Skeletal muscle tissue (tissue), 4 donors: ENCODE measurements around the gene MB. TPM values are rescaled to one million over a fixed set of nuclear protein-coding genes. Genes with fewer than 3 reads are reported as not detected.

Source experiments
- H3K27ac ChIP-seq: one replicate; pipeline ENCODE4 v1.7.0; 2013; ENCODE audit warnings: mild to moderate bottlenecking, low read depth, low read length, inconsistent platforms
- H3K27me3 ChIP-seq, 3 donors: one replicate each; pipeline ENCODE4 v1.7.0; 2013; ENCODE audit warnings: low read length in 3 of 3; ENCODE audit not compliant: control insufficient read depth in 3 of 3, insufficient read depth in 3 of 3
- H3K36me3 ChIP-seq, 3 donors: one replicate each; pipeline ENCODE4 v1.7.0; 2013; ENCODE audit warnings: low read length in 3 of 3; ENCODE audit not compliant: control insufficient read depth in 3 of 3, insufficient read depth in 3 of 3
- H3K4me1 ChIP-seq, 3 donors: one replicate each; pipeline ENCODE4 v1.7.0; 2013; ENCODE audit warnings: low read length in 3 of 3, mild to moderate bottlenecking in 3 of 3; ENCODE audit not compliant: control insufficient read depth in 3 of 3, insufficient read depth in 3 of 3
- H3K4me3 ChIP-seq, 3 donors: one replicate each; pipeline ENCODE4 v1.7.0; 2013; ENCODE audit warnings: low read length in 3 of 3
- H3K9ac ChIP-seq, 3 donors: one replicate each; pipeline ENCODE4 v1.7.0; 2013; ENCODE audit warnings: low read length in 3 of 3, mild to moderate bottlenecking in 3 of 3, moderate library complexity in 2 of 3, low read depth in 1 of 3
- H3K9me3 ChIP-seq, 3 donors: one replicate each; pipeline ENCODE4 v1.7.0; 2013; ENCODE audit warnings: low read length in 3 of 3; ENCODE audit not compliant: control insufficient read depth in 3 of 3
- total RNA-seq: library from RNA; depleted of rRNA; stranded (reverse); fragments of >200 nt; gene quantifications from one replicate; pipeline ENCODE4 v1.2.3, GENCODE V29; 2014
- donor health status: Osteomylitis.

The MB gene
- total RNA-seq, 1 donor from 2014 or later, result 84.5 TPM

- peaks cover 22 to 81% (median 52%) of the 10 kb centered on the region in 3 donors for H3K4me1 ChIP-seq
- no peak overlapping the region for H3K4me3 ChIP-seq
- H3K9ac ChIP-seq, result peak overlapping the region in 1 of 3 donors; percentile 8
- no peaks in the 10 kb centered on the region for H3K27me3 ChIP-seq
- peaks cover 0 to 6% (median 0%) of the 10 kb centered on the region in 3 donors for H3K36me3 ChIP-seq
- peak overlapping the region; percentile 67 for H3K27ac ChIP-seq
- no peaks in the 10 kb centered on the region for H3K9me3 ChIP-seq
These were observed 16.7 kb downstream of the MB start for GRCh38 chr22:35600476-35600875.

- Histone ChIP-seq H3K27ac (peak overlapping the region; percentile 67), H3K4me3 (no peak overlapping the region), H3K9ac (peak overlapping the region in 1 of 3 donors; percentile 17), H3K4me1 (peaks cover 22 to 80% (median 52%) of the 10 kb centered on the region in 3 donors), H3K36me3 (peaks cover 0 to 6% (median 0%) of the 10 kb centered on the region in 3 donors), H3K27me3 (no peaks in the 10 kb centered on the region), H3K9me3 (no peaks in the 10 kb centered on the region)
These were observed 17.8 kb downstream of the MB start for GRCh38 chr22:35599364-35599763.

DNA sequence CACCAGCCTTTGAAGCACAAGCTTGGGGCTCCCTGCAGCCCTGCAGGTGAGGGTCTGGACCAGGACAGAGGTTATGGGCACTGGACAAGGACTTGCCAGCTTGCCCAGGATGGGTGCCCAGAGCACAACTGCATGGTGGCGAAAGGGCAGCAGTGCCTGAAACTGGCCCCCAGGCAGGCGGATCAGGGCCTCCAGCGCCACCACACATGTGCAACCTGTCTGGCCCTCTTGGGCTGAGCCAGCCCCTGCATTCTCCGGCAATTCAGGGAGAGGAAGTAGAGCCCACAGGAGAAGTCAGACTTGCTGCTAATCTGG is 18.8 kb downstream of the MB start:
- peak overlapping the region; percentile 2 to 73 (median 14) for H3K9ac ChIP-seq
- peaks cover 30 to 90% (median 62%) of the 10 kb centered on the region in 3 donors for H3K4me1 ChIP-seq
- H3K27ac ChIP-seq, result peak overlapping the region; percentile 67

GRCh38 chr22:35597692-35598395 is 19.3 kb downstream of the MB start:
- Histone ChIP-seq H3K9ac (peak overlapping the region in 2 of 3 donors; percentile 19 to 73), H3K4me3 (no peak overlapping the region), H3K36me3 (peaks cover 0 to 6% (median 0%) of the 10 kb centered on the region in 3 donors), H3K27me3 (no peaks in the 10 kb centered on the region), H3K9me3 (no peaks in the 10 kb centered on the region), H3K27ac (peak overlapping the region; percentile 67), H3K4me1 (peaks cover 35 to 91% (median 64%) of the 10 kb centered on the region in 3 donors)

More for the DNA sequence above, 18.8 kb downstream of the MB start:
- H3K27me3 ChIP-seq, result no peaks in the 10 kb centered on the region
- peaks cover 0 to 6% (median 0%) of the 10 kb centered on the region in 3 donors for H3K36me3 ChIP-seq
- no peak overlapping the region for H3K4me3 ChIP-seq
- H3K9me3 ChIP-seq, result no peaks in the 10 kb centered on the region

DNA sequence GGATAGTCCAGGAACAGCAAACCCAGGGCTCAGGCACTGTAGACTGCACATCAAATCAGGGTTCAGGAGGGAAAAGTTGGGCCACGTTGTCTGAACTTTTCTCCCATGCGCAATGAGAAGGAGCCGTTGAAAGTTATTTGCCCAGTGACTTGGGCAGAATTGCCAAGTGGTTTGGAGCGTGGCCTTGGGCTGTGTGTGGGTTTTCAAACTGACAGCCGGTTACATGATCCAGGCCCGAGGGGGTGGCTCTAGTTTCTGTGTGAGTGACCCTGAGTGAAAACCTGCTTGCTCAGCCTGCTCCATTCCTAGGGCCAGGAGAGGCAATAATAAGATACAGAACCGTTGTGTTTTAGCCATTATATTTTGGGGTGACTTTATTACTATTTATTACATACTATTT is 20.3 kb downstream of the MB start:
- H3K36me3 ChIP-seq, result peaks cover 0 to 6% (median 0%) of the 10 kb centered on the region in 3 donors
- peak overlapping the region; percentile 67 for H3K27ac ChIP-seq
- peak overlapping the region in 1 of 3 donors; percentile 57 for H3K9ac ChIP-seq
- H3K27me3 ChIP-seq, result no peaks in the 10 kb centered on the region
- H3K4me1 ChIP-seq, result peaks cover 43 to 91% (median 71%) of the 10 kb centered on the region in 3 donors
- H3K4me3 ChIP-seq, result no peak overlapping the region
- H3K9me3 ChIP-seq, result no peaks in the 10 kb centered on the region

GRCh38 chr22:35594686-35595085 is 22.4 kb downstream of the MB start:
- Histone ChIP-seq H3K4me1 (peaks cover 59 to 90% (median 83%) of the 10 kb centered on the region in 3 donors), H3K9ac (peak overlapping the region in 1 of 3 donors; percentile 83), H3K27me3 (no peaks in the 10 kb centered on the region), H3K9me3 (no peaks in the 10 kb centered on the region), H3K27ac (peak overlapping the region; percentile 13), H3K36me3 (no peaks in the 10 kb centered on the region), H3K4me3 (peak overlapping the region in 1 of 3 donors; percentile 3)

DNA sequence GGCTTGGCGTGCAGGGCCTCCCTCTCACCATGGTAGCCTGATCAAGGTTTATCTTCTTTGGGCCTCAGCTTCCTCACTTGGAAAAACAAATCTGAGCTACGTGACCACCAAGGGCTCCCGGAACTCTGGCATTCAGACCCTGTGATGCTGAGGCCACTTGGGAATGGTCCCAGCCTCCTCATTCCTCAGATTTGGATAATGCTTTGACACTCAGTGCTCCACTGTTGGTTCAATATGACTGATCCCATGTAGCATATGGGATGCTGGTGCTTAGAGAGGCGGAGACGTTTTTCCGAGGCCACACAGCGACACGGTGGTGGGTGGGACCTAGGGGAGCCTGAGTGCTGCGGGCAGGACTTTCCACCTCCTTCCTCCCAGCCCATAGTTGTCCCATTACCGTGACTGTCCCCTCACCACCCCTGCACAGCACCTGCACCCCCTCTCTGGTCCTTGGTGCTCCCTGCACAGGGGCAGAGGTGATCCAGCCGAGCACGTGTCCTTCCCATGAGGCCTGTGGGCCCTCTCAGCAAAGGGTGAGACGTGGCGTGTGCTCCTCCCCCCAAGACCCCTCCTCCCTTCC is 23.1 kb downstream of the MB start:
- Histone ChIP-seq H3K4me1 (peaks cover 66 to 90% (median 83%) of the 10 kb centered on the region in 3 donors), H3K4me3 (peak overlapping the region in 1 of 3 donors; percentile 29), H3K9me3 (no peaks in the 10 kb centered on the region), H3K27ac (peak overlapping the region; percentile 98), H3K36me3 (no peaks in the 10 kb centered on the region), H3K9ac (peak overlapping the region; percentile 5 to 83 (median 29)), H3K27me3 (no peaks in the 10 kb centered on the region)

DNA sequence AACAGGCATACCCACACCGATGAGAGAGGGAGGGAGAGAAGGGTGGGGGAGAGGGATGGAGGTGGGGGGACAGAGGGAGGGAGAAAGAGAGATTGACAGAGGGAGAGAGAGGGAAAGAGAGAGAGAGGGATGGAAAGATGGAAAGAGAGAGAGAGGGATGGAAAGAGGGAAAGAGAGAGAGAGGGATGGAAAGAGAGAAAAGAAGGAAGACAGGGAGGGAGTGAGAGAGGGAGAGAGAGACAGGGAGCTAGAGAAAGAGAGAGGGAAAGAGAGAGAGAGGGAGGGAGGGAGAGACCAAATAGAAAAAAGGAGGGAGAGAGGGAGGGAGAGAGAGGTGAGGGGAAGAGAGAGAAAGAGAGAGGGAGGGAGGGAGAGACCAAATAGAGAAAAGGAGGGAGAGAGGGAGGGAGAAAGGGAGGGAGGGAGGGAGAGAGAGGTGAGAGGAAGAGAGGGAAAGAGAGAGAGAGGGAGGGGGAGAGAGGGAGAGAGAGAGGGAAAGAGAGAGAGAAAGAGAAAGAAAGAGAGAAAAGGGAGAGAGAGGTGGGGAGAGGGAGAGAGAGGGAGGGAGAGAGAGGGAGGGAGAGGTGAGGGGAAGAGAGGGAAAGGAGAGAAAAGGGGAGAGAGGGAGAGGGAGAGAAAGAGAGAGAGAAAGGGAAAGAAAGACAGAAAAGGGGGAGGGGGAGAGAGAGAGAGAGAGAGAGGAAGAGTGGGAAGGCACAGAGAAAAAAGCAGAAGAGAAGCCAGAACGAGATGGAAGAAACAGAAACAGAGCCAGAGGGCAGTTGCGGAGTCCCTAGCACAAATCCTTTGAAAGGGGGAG is 23.8 kb downstream of the MB start:
- no peaks in the 10 kb centered on the region for H3K27me3 ChIP-seq
- peak overlapping the region; percentile 98 for H3K27ac ChIP-seq
- no peak overlapping the region for H3K4me3 ChIP-seq
- H3K36me3 ChIP-seq, result no peaks in the 10 kb centered on the region
- H3K9ac ChIP-seq, result peak overlapping the region; percentile 61 to 83 (median 72)
- H3K4me1 ChIP-seq, result peaks cover 68 to 90% (median 85%) of the 10 kb centered on the region in 3 donors
- no peaks in the 10 kb centered on the region for H3K9me3 ChIP-seq

DNA sequence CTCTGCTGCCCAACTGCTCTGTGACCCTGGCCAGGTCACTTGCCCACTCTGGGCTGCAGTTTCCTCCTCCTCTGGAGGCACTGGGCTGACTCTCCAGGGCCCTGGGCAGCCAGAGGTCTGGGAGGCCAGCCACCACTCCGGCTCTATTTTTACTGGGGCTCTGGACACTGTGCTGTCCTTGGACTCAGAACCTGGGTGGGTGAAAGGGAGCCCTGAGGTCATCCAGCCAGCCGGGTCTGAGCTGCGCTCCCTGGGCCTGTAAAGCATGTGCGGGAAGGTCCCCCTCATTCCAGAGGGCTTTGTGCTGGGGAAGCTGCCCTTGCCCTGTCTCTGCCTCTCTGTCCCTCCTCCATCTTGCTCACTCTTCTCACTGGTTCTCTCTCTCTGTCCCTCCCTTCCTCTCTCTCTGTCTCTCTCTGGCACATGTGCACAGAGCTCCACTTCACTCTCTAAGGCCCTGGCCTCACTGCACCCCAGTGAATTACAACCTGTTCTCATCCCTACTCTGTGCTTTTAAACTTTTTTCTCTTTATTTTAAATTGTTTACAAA is 24.6 kb downstream of the MB start:
- peak overlapping the region; percentile 98 for H3K27ac ChIP-seq
- no peaks in the 10 kb centered on the region for H3K36me3 ChIP-seq
- no peaks in the 10 kb centered on the region for H3K9me3 ChIP-seq
- peak overlapping the region; percentile 61 to 83 (median 72) for H3K9ac ChIP-seq
- H3K4me1 ChIP-seq, result peaks cover 69 to 90% (median 84%) of the 10 kb centered on the region in 3 donors
- H3K4me3 ChIP-seq, result no peak overlapping the region
- H3K27me3 ChIP-seq, result no peaks in the 10 kb centered on the region
